Embryonic facial prominence (tissue), 1 donor: ENCODE data around the gene MRPL17.

Experiments
- DNase-seq: peaks from one replicate; pipeline ENCODE4 v3.0.0-alpha.2; 2016; ENCODE audit errors: extremely low spot score

MRPL17 gene

GRCh38 chr11:6654281-6655019 is 28.7 kb downstream of the MRPL17 start:
- no peak for DNase-seq

- no peak for DNase-seq
Measured at GRCh38 chr11:6653656-6654055, 29.5 kb downstream of the MRPL17 start.

GRCh38 chr11:6653097-6653496 is 30.0 kb downstream of the MRPL17 start:
- DNase-seq, result no peak

- DNase-seq, result no peak
Measured at GRCh38 chr11:6652182-6652581, 31.0 kb downstream of the MRPL17 start.

- DNase-seq, result no peak
Measured at GRCh38 chr11:6650980-6651379, 32.2 kb downstream of the MRPL17 start.

- no peak for DNase-seq
Measured at GRCh38 chr11:6650104-6650503, 33.0 kb downstream of the MRPL17 start.

- no peak for DNase-seq
Measured at GRCh38 chr11:6648501-6648900, 34.6 kb downstream of the MRPL17 start.

GRCh38 chr11:6647836-6648235 is 35.3 kb downstream of the MRPL17 start:
- DNase-seq, result no peak

GRCh38 chr11:6646918-6647679 is 36.0 kb downstream of the MRPL17 start:
- peak; percentile 30 for DNase-seq

- peak; percentile 87 for DNase-seq
Measured at GRCh38 chr11:6646576-6646917, 36.6 kb downstream of the MRPL17 start.

GRCh38 chr11:6646071-6646470 is 37.1 kb downstream of the MRPL17 start:
- DNase-seq, result no peak

- DNase-seq, result no peak
Measured at GRCh38 chr11:6642957-6643356, 40.2 kb downstream of the MRPL17 start.

GRCh38 chr11:6640985-6641701 is 42.0 kb downstream of the MRPL17 start:
- DNase-seq, result no peak

- no peak for DNase-seq
Measured at GRCh38 chr11:6640036-6640984, 42.8 kb downstream of the MRPL17 start.

- no peak for DNase-seq
Measured at GRCh38 chr11:6638429-6638828, 44.7 kb downstream of the MRPL17 start.

GRCh38 chr11:6637871-6638270 is 45.3 kb downstream of the MRPL17 start:
- no peak for DNase-seq

GRCh38 chr11:6636480-6636879 is 46.7 kb downstream of the MRPL17 start:
- DNase-seq, result no peak

- DNase-seq, result no peak
Measured at GRCh38 chr11:6635082-6635932, 47.8 kb downstream of the MRPL17 start.

GRCh38 chr11:6634534-6634933 is 48.6 kb downstream of the MRPL17 start:
- DNase-seq, result no peak
